KMS-11 (cell line): Measurements from ENCODE around the gene RHEBL1.

Experiments
- H2AFZ ChIP-seq: fragments of 200-600 bp; sonication (generic); 2 replicates; pipeline ENCODE4 v1.6.1; 2016; ENCODE audit warnings: antibody characterized with exemption, mixed run types, low read depth
- H3K27ac ChIP-seq: fragments of 200-600 bp; sonication (generic); 2 replicates; pipeline ENCODE4 v1.6.1; 2016; ENCODE audit warnings: mild to moderate bottlenecking, mixed run types
- H3K27me3 ChIP-seq: fragments of 200-600 bp; sonication (generic); 2 replicates; pipeline ENCODE4 v1.6.1; 2017; ENCODE audit warnings: mild to moderate bottlenecking, low read depth, mixed run types, moderate library complexity; ENCODE audit not compliant: insufficient read depth
- H3K36me3 ChIP-seq: fragments of 200-600 bp; sonication (generic); 2 replicates; pipeline ENCODE4 v1.6.1; 2017; ENCODE audit warnings: mild to moderate bottlenecking, mixed run types; ENCODE audit not compliant: insufficient read depth
- H3K4me1 ChIP-seq: fragments of 200-600 bp; sonication (generic); 2 replicates; pipeline ENCODE4 v1.6.1; 2016; ENCODE audit warnings: mild to moderate bottlenecking, low read depth, mixed run types; ENCODE audit not compliant: poor library complexity, severe bottlenecking
- H3K4me2 ChIP-seq: fragments of 200-600 bp; sonication (generic); 2 replicates; pipeline ENCODE4 v1.7.0; 2016; ENCODE audit warnings: mild to moderate bottlenecking, mixed run types
- H3K4me3 ChIP-seq: fragments of 200-600 bp; sonication (generic); IDR thresholded peaks from 2 replicates; pipeline ENCODE4 v1.6.1; 2017; ENCODE audit warnings: low read depth, low read length, mixed read lengths; ENCODE audit not compliant: insufficient read depth
- H3K79me2 ChIP-seq: fragments of 200-600 bp; sonication (generic); 2 replicates; pipeline ENCODE4 v1.6.1; 2016; ENCODE audit warnings: low read depth, mixed run types; ENCODE audit not compliant: insufficient read depth
- H3K9ac ChIP-seq: fragments of 200-600 bp; sonication (generic); 2 replicates; pipeline ENCODE4 v1.6.1; 2016; ENCODE audit warnings: mild to moderate bottlenecking, mixed run types
- H4K20me1 ChIP-seq: fragments of 200-600 bp; sonication (generic); 2 replicates; pipeline ENCODE4 v1.6.1; 2016; ENCODE audit warnings: mild to moderate bottlenecking, mixed run types; ENCODE audit not compliant: insufficient read depth
- TF ChIP-seq, protein P1 (sequence below): fragments of 200-600 bp; sonication (generic); conservative IDR thresholded peaks from 2 replicates; pipeline ENCODE4 v1.6.1; 2017; ENCODE audit warnings: low read depth, mild to moderate bottlenecking, antibody characterized with exemption, low read length, moderate library complexity, mixed read lengths

Gene RHEBL1

DNA sequence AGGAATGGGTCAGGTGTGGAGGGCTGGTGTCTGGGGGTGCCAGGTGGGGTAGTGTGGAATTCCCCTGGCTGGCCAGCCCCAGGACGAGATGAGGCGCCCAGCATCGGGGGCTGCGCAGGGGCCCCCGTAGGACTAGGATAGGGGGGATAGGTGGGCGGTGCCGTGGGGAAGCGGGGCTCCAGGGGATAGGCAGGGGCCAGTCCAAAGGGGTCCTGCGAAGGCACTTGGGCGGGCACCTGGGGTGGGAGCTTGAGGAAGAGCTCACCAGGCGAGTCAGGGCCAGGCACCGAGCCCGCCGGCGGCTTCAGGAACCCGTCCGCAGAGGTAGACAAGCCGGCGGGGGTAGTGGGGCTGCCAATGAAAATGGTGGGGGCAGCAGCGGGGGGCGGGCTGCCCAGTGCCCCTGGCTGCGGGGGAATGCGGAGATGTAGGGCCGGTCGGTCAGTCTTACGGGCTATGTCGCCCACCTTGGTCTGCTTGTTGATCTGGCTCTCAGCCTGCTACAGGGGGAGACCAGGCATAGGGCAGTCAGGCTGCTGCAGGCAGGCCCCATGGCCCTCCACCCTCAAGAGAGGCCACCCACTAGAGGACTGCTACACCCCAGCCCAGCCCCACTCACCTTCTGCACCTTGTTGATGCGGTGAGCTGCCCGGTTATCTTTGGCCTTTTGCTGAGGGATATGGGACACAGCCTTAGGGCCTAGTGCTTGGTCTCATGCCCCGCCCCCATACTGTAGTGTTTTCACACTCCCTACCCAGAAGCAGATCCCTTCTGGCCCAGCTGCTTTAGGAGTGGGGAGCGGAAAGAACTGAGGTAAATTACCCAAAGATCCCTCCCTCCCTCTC lies 28.5 kb downstream of the RHEBL1 start:
- Histone ChIP-seq H2AFZ (no peak overlapping the region), H3K4me2 (no peak overlapping the region), H3K4me3 (no peak overlapping the region), H3K79me2 (no peaks in the 10 kb centered on the region), H3K36me3 (peaks cover 21% of the 10 kb centered on the region; the same call in 1 of the 2 replicates), H4K20me1 (no peaks in the 10 kb centered on the region), H3K4me1 (no peaks in the 10 kb centered on the region), H3K9ac (no peak overlapping the region), H3K27me3 (no peaks in the 10 kb centered on the region), H3K27ac (no peak overlapping the region)
- TF ChIP-seq, protein P1, sequence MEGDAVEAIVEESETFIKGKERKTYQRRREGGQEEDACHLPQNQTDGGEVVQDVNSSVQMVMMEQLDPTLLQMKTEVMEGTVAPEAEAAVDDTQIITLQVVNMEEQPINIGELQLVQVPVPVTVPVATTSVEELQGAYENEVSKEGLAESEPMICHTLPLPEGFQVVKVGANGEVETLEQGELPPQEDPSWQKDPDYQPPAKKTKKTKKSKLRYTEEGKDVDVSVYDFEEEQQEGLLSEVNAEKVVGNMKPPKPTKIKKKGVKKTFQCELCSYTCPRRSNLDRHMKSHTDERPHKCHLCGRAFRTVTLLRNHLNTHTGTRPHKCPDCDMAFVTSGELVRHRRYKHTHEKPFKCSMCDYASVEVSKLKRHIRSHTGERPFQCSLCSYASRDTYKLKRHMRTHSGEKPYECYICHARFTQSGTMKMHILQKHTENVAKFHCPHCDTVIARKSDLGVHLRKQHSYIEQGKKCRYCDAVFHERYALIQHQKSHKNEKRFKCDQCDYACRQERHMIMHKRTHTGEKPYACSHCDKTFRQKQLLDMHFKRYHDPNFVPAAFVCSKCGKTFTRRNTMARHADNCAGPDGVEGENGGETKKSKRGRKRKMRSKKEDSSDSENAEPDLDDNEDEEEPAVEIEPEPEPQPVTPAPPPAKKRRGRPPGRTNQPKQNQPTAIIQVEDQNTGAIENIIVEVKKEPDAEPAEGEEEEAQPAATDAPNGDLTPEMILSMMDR = no peak

DNA sequence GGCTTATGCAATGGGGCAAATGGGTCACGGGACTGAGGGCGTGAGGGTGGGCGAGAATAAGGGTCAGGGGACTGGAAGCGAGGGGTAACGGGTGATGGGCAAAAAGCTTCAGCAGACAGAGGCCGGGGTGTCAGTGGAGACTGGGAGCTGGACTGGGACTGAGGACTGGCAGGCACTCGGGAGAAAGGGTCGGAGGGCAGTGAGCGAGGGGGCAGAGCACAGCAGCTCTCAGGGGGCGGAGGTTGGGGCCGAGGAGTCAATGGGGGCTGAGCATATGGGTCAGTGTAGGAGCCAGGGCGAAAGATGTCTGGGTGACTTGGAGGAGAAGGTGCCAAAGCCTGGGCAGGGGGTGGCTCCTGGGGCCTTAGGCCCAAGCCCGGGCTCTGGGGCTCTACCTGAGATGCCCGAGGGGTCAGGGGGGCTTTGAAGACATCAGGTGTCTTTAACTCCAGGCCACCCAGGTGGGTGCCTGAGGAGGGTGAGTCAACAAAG lies 29.4 kb downstream of the RHEBL1 start:
- Histone ChIP-seq H3K4me2 (no peak overlapping the region), H3K4me1 (no peaks in the 10 kb centered on the region), H3K9ac (no peak overlapping the region), H2AFZ (no peak overlapping the region), H3K4me3 (no peak overlapping the region), H3K27me3 (no peaks in the 10 kb centered on the region), H3K36me3 (peaks cover 21% of the 10 kb centered on the region; the same call in 1 of the 2 replicates), H4K20me1 (no peaks in the 10 kb centered on the region), H3K27ac (no peak overlapping the region), H3K79me2 (no peaks in the 10 kb centered on the region)
- TF ChIP-seq, protein P1 = no peak

DNA sequence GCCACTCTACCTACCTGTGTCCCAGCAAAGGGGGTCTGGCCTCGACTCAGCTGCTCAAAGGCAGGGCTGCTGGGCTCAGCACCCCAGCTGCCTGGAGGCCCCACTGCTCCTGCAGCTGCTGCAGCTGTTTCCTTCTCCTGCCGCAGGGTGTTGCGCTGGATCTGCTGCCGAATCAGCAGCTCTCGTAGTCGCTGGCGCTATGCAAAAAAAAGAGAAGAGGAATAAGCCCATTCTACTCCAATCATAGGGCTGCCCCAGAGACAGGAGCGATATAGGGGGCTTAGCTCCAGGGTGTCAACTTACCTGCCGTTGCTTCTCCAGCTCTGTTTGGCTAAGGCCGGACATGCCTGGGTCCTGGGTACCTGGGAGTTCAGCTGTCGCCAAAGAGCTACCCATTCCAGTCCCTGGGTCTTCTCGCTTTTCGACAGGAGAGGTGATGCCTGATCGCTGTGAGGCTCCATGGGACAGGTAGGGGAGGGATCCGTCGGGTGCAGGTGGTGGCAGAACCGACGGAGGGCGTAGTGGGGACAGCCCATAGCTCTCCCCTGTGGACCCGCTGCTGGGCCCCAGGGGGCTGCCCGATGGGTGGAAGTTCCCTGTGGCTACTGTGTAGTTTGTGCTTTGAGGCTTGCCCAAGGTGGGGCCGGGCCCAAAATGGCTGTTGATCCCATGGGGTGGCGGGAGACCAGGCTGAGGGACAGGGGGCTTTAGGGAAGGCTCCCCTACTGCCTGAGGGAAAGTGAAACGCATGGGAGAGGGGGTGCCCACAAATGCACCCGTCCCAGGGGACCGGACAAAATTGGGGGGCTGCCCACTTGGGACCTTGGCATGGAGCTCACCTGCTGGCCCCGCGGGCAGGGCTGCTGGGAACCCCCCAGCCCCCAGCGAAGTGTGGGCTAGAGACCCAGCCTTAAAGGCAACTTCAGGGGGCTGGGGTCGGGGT lies 30.1 kb downstream of the RHEBL1 start:
- no peaks in the 10 kb centered on the region for H3K4me1 ChIP-seq
- peaks cover 21% of the 10 kb centered on the region; the same call in 1 of the 2 replicates for H3K36me3 ChIP-seq
- no peak overlapping the region for H2AFZ ChIP-seq
- no peak overlapping the region for H3K9ac ChIP-seq
- H3K27me3 ChIP-seq = no peaks in the 10 kb centered on the region
- H3K27ac ChIP-seq = no peak overlapping the region
- no peaks in the 10 kb centered on the region for H4K20me1 ChIP-seq
- no peak overlapping the region for H3K4me3 ChIP-seq
- TF ChIP-seq, protein P1 = no peak
- no peaks in the 10 kb centered on the region for H3K79me2 ChIP-seq
- H3K4me2 ChIP-seq = no peak overlapping the region

DNA sequence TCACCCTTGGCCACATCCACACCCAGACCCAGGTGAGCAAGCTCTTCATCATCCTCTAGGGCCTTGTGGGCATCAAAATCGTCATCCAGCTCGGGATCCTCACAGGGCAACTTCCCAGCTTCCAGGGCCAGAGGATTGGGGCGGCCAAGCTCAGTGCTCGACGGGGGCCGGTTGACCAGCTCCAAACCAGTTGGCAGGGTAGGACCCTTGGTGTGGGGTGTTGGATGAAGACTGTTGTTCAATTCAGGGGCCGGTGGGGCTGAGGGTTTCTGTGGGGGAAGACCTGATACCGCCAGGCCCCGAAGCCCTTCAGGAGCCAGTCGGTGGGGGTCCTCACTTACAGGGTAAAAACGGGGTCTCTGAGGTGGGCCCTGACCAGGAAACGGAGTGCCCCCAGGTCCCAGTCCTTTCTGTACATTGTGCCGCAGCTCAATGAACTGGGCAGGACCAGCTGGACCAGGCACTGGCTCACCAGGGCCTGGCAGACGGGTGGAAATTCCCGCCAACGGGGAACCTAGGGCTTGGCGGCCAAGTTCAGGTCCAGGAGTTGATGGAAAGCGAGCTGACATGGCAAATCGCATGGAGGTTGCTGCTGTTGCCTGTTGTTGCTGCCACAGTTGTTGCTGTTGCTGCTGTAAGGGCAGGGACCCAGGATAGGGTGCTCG lies 31.4 kb downstream of the RHEBL1 start:
- Histone ChIP-seq H3K9ac (no peak overlapping the region), H4K20me1 (no peaks in the 10 kb centered on the region), H2AFZ (no peak overlapping the region), H3K4me1 (no peaks in the 10 kb centered on the region), H3K79me2 (no peaks in the 10 kb centered on the region), H3K27ac (no peak overlapping the region), H3K36me3 (peaks cover 21% of the 10 kb centered on the region; the same call in 1 of the 2 replicates), H3K4me3 (no peak overlapping the region), H3K4me2 (no peak overlapping the region), H3K27me3 (no peaks in the 10 kb centered on the region)
- TF ChIP-seq, protein P1 = no peak
